ENCODE measurements around the gene GPANK1.

Gene GPANK1

DNA sequence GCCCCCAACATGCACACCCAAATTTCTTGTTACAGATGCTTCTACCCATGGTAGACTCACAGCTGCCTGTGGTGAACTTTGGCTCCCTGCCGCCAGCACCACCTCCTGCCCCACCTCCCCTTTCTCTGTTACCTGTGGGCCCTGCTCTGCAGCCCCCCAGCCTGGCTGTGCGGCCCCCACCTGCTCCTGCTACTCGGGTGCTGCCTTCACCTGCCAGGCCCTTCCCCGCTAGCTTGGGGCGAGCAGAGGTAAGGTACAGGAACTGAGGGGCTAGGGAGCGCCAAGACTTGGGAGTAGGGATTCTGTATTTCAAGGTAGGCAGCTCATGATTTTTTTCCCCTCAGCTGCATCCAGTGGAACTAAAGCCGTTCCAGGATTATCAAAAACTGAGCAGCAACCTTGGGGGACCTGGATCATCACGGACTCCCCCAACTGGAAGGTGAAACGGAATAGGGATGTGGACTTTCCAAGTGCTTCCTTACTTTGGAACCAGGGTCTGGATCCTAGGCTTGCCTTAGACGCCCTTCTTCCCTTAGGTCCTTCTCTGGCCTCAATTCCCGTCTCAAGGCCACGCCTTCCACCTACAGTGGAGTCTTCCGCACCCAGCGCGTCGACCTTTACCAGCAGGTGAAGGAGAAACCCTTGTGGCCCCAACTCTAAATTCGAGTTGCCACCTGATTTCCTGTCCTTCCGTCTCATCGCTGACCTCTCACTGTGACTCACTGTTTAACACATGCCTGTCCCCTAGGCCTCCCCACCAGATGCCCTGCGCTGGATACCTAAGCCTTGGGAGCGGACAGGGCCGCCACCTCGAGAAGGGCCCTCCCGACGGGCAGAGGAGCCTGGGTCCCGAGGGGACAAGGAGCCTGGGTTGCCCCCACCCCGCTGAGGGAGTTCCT, 27.9 kb downstream of the GPANK1 start:
- DNase-seq (ENCODE audit: extremely low read depth, insufficient read length), result no peak
- Histone ChIP-seq H3K4me3 (replicated peaks; ENCODE audit: low read depth, low read length) (no peak overlapping the region), H3K27me3 (replicated peaks; ENCODE audit: control insufficient read depth, insufficient read depth, low read length) (no peaks in the 10 kb centered on the region), H3K36me3 (ENCODE audit: control insufficient read depth, insufficient read depth, low read length) (peaks cover 62% of the 10 kb centered on the region)
- TF ChIP-seq, protein P1, sequence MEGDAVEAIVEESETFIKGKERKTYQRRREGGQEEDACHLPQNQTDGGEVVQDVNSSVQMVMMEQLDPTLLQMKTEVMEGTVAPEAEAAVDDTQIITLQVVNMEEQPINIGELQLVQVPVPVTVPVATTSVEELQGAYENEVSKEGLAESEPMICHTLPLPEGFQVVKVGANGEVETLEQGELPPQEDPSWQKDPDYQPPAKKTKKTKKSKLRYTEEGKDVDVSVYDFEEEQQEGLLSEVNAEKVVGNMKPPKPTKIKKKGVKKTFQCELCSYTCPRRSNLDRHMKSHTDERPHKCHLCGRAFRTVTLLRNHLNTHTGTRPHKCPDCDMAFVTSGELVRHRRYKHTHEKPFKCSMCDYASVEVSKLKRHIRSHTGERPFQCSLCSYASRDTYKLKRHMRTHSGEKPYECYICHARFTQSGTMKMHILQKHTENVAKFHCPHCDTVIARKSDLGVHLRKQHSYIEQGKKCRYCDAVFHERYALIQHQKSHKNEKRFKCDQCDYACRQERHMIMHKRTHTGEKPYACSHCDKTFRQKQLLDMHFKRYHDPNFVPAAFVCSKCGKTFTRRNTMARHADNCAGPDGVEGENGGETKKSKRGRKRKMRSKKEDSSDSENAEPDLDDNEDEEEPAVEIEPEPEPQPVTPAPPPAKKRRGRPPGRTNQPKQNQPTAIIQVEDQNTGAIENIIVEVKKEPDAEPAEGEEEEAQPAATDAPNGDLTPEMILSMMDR (IDR thresholded peaks at IDR 0.05; ENCODE audit: insufficient read depth, low read length, poor library complexity, severe bottlenecking), result no peak

- Histone ChIP-seq H3K36me3 (ENCODE audit: control insufficient read depth, insufficient read depth, low read length) (peaks cover 63% of the 10 kb centered on the region), H3K4me3 (replicated peaks; ENCODE audit: low read depth, low read length) (no peak overlapping the region), H3K27me3 (replicated peaks; ENCODE audit: control insufficient read depth, insufficient read depth, low read length) (no peaks in the 10 kb centered on the region)
- TF ChIP-seq, protein P1 (IDR thresholded peaks at IDR 0.05; ENCODE audit: insufficient read depth, low read length, poor library complexity, severe bottlenecking), result no peak
- DNase-seq (ENCODE audit: extremely low read depth, insufficient read length), result no peak
Measured at GRCh38 chr6:31634969-31635575, 29.7 kb downstream of the GPANK1 start.

GRCh38 chr6:31634131-31634530, 30.7 kb downstream of the GPANK1 start:
- Histone ChIP-seq H3K36me3 (ENCODE audit: control insufficient read depth, insufficient read depth, low read length) (peaks cover 64% of the 10 kb centered on the region), H3K27me3 (replicated peaks; ENCODE audit: control insufficient read depth, insufficient read depth, low read length) (no peaks in the 10 kb centered on the region), H3K4me3 (replicated peaks; ENCODE audit: low read depth, low read length) (no peak overlapping the region)
- no peak for DNase-seq (ENCODE audit: extremely low read depth, insufficient read length)
- TF ChIP-seq, protein P1 (IDR thresholded peaks at IDR 0.05; ENCODE audit: insufficient read depth, low read length, poor library complexity, severe bottlenecking), result no peak

- peaks cover 66% of the 10 kb centered on the region for H3K36me3 ChIP-seq (ENCODE audit: control insufficient read depth, insufficient read depth, low read length)
- TF ChIP-seq, protein P1 (IDR thresholded peaks at IDR 0.05; ENCODE audit: insufficient read depth, low read length, poor library complexity, severe bottlenecking), result no peak
- no peak for DNase-seq (ENCODE audit: extremely low read depth, insufficient read length)
- no peaks in the 10 kb centered on the region for H3K27me3 ChIP-seq (replicated peaks; ENCODE audit: control insufficient read depth, insufficient read depth, low read length)
- H3K4me3 ChIP-seq (replicated peaks; ENCODE audit: low read depth, low read length), result no peak overlapping the region
Measured at GRCh38 chr6:31633447-31633846, 31.4 kb downstream of the GPANK1 start.

- Histone ChIP-seq H3K4me3 (replicated peaks; ENCODE audit: low read depth, low read length) (no peak overlapping the region), H3K27me3 (replicated peaks; ENCODE audit: control insufficient read depth, insufficient read depth, low read length) (no peaks in the 10 kb centered on the region), H3K36me3 (ENCODE audit: control insufficient read depth, insufficient read depth, low read length) (peaks cover 70% of the 10 kb centered on the region)
- DNase-seq (ENCODE audit: extremely low read depth, insufficient read length), result no peak
- TF ChIP-seq, protein P1 (IDR thresholded peaks at IDR 0.05; ENCODE audit: insufficient read depth, low read length, poor library complexity, severe bottlenecking), result no peak
Measured at GRCh38 chr6:31632279-31632946, 32.4 kb downstream of the GPANK1 start.
